OCI-LY7 (cell line): Measurements from ENCODE around the gene APRT. TPM values are rescaled to one million over a fixed set of nuclear protein-coding genes. Genes with fewer than 3 reads are reported as not detected.

Experiments
- BruUV-seq: library from RNA; stranded (reverse); fragments of 400-500 nt; replicated peaks from 2 replicates; lab custom pipeline; 2021; lab: Mats Ljungman, UMichigan
- CTCF ChIA-PET: fragments of 300-600 bp; sonication (Branson Sonifier 250); formaldehyde crosslinking; loops from one replicate; lab custom pipeline; 2022; ENCODE audit warnings: antibody characterized with exemption; ENCODE audit not compliant: unreplicated experiment; lab: Charles Lee
- POLR2A ChIA-PET: fragments of 300-600 bp; sonication (Branson Sonifier 250); formaldehyde crosslinking; loops from one replicate; lab custom pipeline; 2022; ENCODE audit warnings: antibody characterized with exemption; lab: Charles Lee
- DNase-seq: peaks from one replicate; pipeline ENCODE4 v3.0.0-alpha.2; 2015; ENCODE audit warnings: low spot score
- H2AFZ ChIP-seq: fragments of 200-600 bp; sonication (generic), shearing (Covaris generic); 2 replicates; pipeline ENCODE4 v1.6.1; 2014; ENCODE audit warnings: mild to moderate bottlenecking, antibody characterized with exemption, low read length, moderate library complexity
- H3K27ac ChIP-seq: fragments of 200-600 bp; sonication (generic); 2 replicates; pipeline ENCODE4 v1.5.1; 2014; ENCODE audit warnings: mixed run types, low read depth, mild to moderate bottlenecking, moderate library complexity, low read length, inconsistent platforms; ENCODE audit not compliant: poor library complexity, severe bottlenecking
- H3K36me3 ChIP-seq: fragments of 200-600 bp; sonication (generic); 2 replicates; pipeline ENCODE4 v1.6.1; 2014; ENCODE audit warnings: mild to moderate bottlenecking, antibody characterized with exemption, low read length, moderate library complexity, mixed read lengths; ENCODE audit not compliant: insufficient read depth
- H3K4me1 ChIP-seq: fragments of 200-600 bp; sonication (generic); 2 replicates; pipeline ENCODE4 v1.5.1; 2014; ENCODE audit warnings: mild to moderate bottlenecking, low read length; ENCODE audit not compliant: insufficient read depth, poor library complexity, severe bottlenecking
- H3K4me2 ChIP-seq: fragments of 200-600 bp; sonication (generic); 2 replicates; pipeline ENCODE4 v1.6.1; 2014; ENCODE audit warnings: mild to moderate bottlenecking, low read length
- H3K4me3 ChIP-seq: fragments of 200-600 bp; sonication (generic); 2 replicates; pipeline ENCODE4 v1.5.1; 2014; ENCODE audit warnings: mild to moderate bottlenecking, low read depth, low read length; ENCODE audit not compliant: poor library complexity, severe bottlenecking
- H3K79me2 ChIP-seq: fragments of 200-600 bp; sonication (generic); 2 replicates; pipeline ENCODE4 v1.6.1; 2016; ENCODE audit warnings: low read depth, mild to moderate bottlenecking, low read length, moderate library complexity, mixed read lengths; ENCODE audit not compliant: insufficient read depth
- H3K9me2 ChIP-seq: fragments of 200-600 bp; sonication (generic); 2 replicates; pipeline ENCODE4 v1.6.1; 2016; ENCODE audit warnings: mild to moderate bottlenecking, low read length, mixed read lengths; ENCODE audit not compliant: insufficient read depth
- H3K9me3 ChIP-seq: fragments of 200-600 bp; sonication (generic); 2 replicates; pipeline ENCODE4 v1.6.1; 2014; ENCODE audit warnings: mild to moderate bottlenecking, mixed run types, low read length, mixed read lengths
- H4K20me1 ChIP-seq: fragments of 200-600 bp; sonication (generic); 2 replicates; pipeline ENCODE4 v1.6.1; 2014; ENCODE audit warnings: mild to moderate bottlenecking, antibody characterized with exemption, low read length, moderate library complexity, mixed read lengths; ENCODE audit not compliant: insufficient read depth
- CTCF ChIP-seq: fragments of 200-600 bp; sonication (generic); conservative IDR thresholded peaks from 2 replicates; pipeline ENCODE4 v1.5.1; 2014; ENCODE audit warnings: mild to moderate bottlenecking, antibody characterized with exemption, low read length, moderate library complexity, mixed read lengths
- EZH2phosphoT487 ChIP-seq: fragments of 200-600 bp; sonication (generic); IDR thresholded peaks from 2 replicates; pipeline ENCODE4 v1.6.1; 2018; ENCODE audit warnings: low read depth, borderline replicate concordance, mild to moderate bottlenecking, mixed run types, antibody characterized with exemption, low read length, moderate library complexity, mixed read lengths
- intact Hi-C: fragments of 100-400 bp; cut with micrococcal nuclease; formaldehyde crosslinking; loops from one replicate; pipeline ENCODE4 v1.10.0; 2022; ENCODE audit not compliant: unreplicated experiment
- total RNA-seq, 2 experiments: library from RNA; depleted of rRNA in 1 of 2; stranded (reverse); fragments of >200 nt in 1 of 2; shearing (Covaris generic) in 1 of 2; gene quantifications; 2 replicates each; pipeline ENCODE4 v1.2.3, GENCODE V29; 2014 to 2022

APRT gene
- total RNA-seq, 2 experiments from 2014 or later = 151 to 216 TPM

GRCh38 chr16:88803264-88803987 is 8.3 kb downstream of the APRT start, which contains the start of gene CDT1:
Gene CDT1, plus strand, starts transcription at chr16:88803789. Its CDS starts 43 bp downstream, at chr16:88803832.
- Histone ChIP-seq H3K4me1 (peaks cover 55% of the 10 kb centered on the region), H2AFZ (peak within 1 kb of the TSS; percentile 0; the same call in 1 of the 2 replicates), H4K20me1 (no peaks in the 10 kb centered on the region), H3K36me3 (peaks cover 58% of the 10 kb centered on the region), H3K9me2 (no peaks in the 10 kb centered on the region), H3K4me3 (peak within 1 kb of the TSS; percentile 88), H3K9me3 (no peaks in the 10 kb centered on the region), H3K27ac (peak within 1 kb of the TSS; percentile 97), H3K4me2 (peak within 1 kb of the TSS; percentile 97), H3K79me2 (peaks cover 35% of the 10 kb centered on the region)
- no TSS peak for BruUV-seq
- intact Hi-C loops = loop anchor here (5.0 kb wide), 1 partner anchor 141 kb away; the partner anchor contains the start of gene MVD
- CTCF ChIA-PET = no interaction called here
- DNase-seq = peak; percentile 89
- TF ChIP-seq CTCF = no peak
- TF ChIP-seq EZH2phosphoT487 = no peak
- POLR2A ChIA-PET = interaction anchor here (0.6 to 1.5 kb wide), 4 partner anchors 10 to 66 kb away, joined by 3 to 6 read pairs (median 4); no protein-coding TSS in a partner anchor

DNA sequence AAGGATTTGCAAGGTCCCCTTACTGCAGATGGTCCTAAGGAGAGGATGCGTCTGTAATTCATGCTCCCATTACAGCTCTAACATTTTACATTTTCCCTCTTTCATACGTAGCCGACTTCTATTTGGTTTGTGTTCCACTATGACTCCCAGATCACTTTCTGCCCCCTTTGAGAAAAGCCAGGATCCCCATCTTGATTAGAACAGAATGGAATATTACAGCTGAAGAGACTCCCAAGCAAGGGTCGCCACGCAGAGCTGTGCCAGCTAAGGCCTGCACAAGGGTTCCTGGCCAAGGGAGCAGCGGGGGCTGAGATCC is 11.5 kb downstream of the APRT start:
- BruUV-seq = no TSS peak
- H4K20me1 ChIP-seq = no peaks in the 10 kb centered on the region
- ChIA-PET POLR2A (interaction anchor here (0.6 to 2.3 kb wide), 5 partner anchors 8 to 1086 kb away, joined by 3 to 15 read pairs (median 4); partner anchors contain the start of gene PIEZO1), CTCF (no interaction called here)
- H3K9me2 ChIP-seq = no peaks in the 10 kb centered on the region
- H3K36me3 ChIP-seq = peaks cover 32% of the 10 kb centered on the region
- H3K9me3 ChIP-seq = no peaks in the 10 kb centered on the region
- H3K4me2 ChIP-seq = peak overlapping the region; percentile 97
- H3K4me1 ChIP-seq = peaks cover 52% of the 10 kb centered on the region
- intact Hi-C loops = loop anchor here (5.0 kb wide), 1 partner anchor 138 kb away; the partner anchor contains the start of gene MVD
- H3K4me3 ChIP-seq = no peak overlapping the region
- no peak overlapping the region for H2AFZ ChIP-seq
- peak overlapping the region; percentile 97 for H3K27ac ChIP-seq
- no peak for DNase-seq
- H3K79me2 ChIP-seq = peaks cover 25% of the 10 kb centered on the region
- TF ChIP-seq CTCF (no peak), EZH2phosphoT487 (no peak)
